ENCODE results near the gene SBSN. TPM values are rescaled to one million over a fixed set of nuclear protein-coding genes. Genes with fewer than 3 reads are reported as not detected.

The SBSN gene
- total RNA-seq, 1 experiment from 2014 or later: 0.15 TPM

DNA sequence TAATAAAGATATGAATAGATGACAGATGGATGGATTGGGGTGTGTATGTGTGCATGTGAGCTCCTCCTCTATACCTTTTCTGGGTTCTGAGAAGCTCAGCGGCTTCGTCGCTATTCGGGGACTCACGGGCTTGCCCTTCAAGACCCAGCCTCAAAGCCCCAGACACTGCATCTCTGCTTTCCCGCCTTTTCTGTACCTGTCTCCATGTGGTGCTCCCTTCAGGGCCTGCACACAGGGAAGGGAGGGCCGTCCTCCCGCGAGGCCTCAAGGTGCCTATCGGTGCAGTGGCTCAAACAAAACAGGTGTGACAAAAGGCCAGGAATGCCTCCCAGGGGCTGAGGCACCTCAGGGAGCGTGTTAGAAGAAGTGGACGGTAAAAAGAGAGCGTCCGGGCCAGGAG lies 54.0 kb downstream of the SBSN start:
- no peak overlapping the region for H2BK12ac ChIP-seq (ENCODE audit: insufficient read length, low read depth, low read length)
- no peak overlapping the region for H3K27ac Mint-ChIP-seq
- H2BK20ac ChIP-seq (ENCODE audit: low read depth, low read length, poor library complexity, severe bottlenecking): no peak overlapping the region
- H4K20me1 ChIP-seq (ENCODE audit: control insufficient read depth, insufficient read depth, insufficient read length): no peaks in the 10 kb centered on the region
- H3T11ph ChIP-seq (ENCODE audit: low read length): no peak overlapping the region
- no peak overlapping the region for H4K91ac ChIP-seq (ENCODE audit: insufficient read length, low read depth, low read length)
- peaks cover 8% of the 10 kb centered on the region for H3K27me3 Mint-ChIP-seq (ENCODE audit: low read depth)
- H3K9ac ChIP-seq (ENCODE audit: extremely low read depth, insufficient read length, low read length): no peak overlapping the region
- no peak overlapping the region for H3K18ac ChIP-seq (ENCODE audit: insufficient read length, low read depth, low read length)
- WGBS (ENCODE audit: extremely low coverage, insufficient read length, low lambda C conversion rate): no CpG with 5 or more reads among the region's 14 CpGs
- no peak overlapping the region for H2BK5ac ChIP-seq (ENCODE audit: insufficient read length, low read length)
- no peaks in the 10 kb centered on the region for H3K79me2 ChIP-seq (ENCODE audit: insufficient read depth, low read length)
- H3K9me3 Mint-ChIP-seq: no peaks in the 10 kb centered on the region
- no peak for TF ChIP-seq CTCF (conservative IDR thresholded peaks at IDR 0.05)
- H3K36me3 Mint-ChIP-seq (ENCODE audit: insufficient read depth in 1 of 3, low read depth in 3 of 3): no peaks in the 10 kb centered on the region
- no peak overlapping the region for H3K4ac ChIP-seq (ENCODE audit: low read depth, low read length)
- no peak overlapping the region for H3K4me2 ChIP-seq (ENCODE audit: insufficient read depth, insufficient read length, low read length)
- no peak overlapping the region for H4K8ac ChIP-seq (replicated peaks; ENCODE audit: insufficient read length, low read depth, low read length)
- no peaks in the 10 kb centered on the region for H3K79me1 ChIP-seq (ENCODE audit: insufficient read depth, low read depth, low read length, poor library complexity, severe bottlenecking)
- DNase-seq: no peak
- no peak overlapping the region for H2AK5ac ChIP-seq (ENCODE audit: insufficient read length, low read length)
- H3K27ac ChIP-seq (ENCODE audit: insufficient read length, low read depth, low read length): no peak overlapping the region
- H3K4me3 Mint-ChIP-seq: no peak overlapping the region
- no peaks in the 10 kb centered on the region for H3K27me3 ChIP-seq (ENCODE audit: insufficient read depth, low read length)
- H3K23me2 ChIP-seq (ENCODE audit: insufficient read length, low read depth, low read length, poor library complexity, severe bottlenecking): no peaks in the 10 kb centered on the region
- no peak overlapping the region for H3K56ac ChIP-seq (ENCODE audit: insufficient read length, low read depth, low read length)
- H3K4me1 ChIP-seq (ENCODE audit: insufficient read depth, low read length): no peaks in the 10 kb centered on the region
- H4K5ac ChIP-seq (ENCODE audit: insufficient read length, low read depth, low read length): no peak overlapping the region
- H3K9me3 ChIP-seq (ENCODE audit: control insufficient read depth, low read depth, low read length): no peaks in the 10 kb centered on the region
- H3K4me1 Mint-ChIP-seq: peaks cover 23 to 24% of the 10 kb centered on the region in 2 experiments
- H2BK120ac ChIP-seq (ENCODE audit: low read depth, low read length, poor library complexity, severe bottlenecking): no peak overlapping the region
- no peak overlapping the region for H2BK15ac ChIP-seq (ENCODE audit: low read depth, low read length)
- no peak overlapping the region for H3K14ac ChIP-seq (ENCODE audit: insufficient read depth, low read length)
- H2AFZ ChIP-seq (ENCODE audit: low read length): no peak overlapping the region
- no peak overlapping the region for H3K23ac ChIP-seq (ENCODE audit: insufficient read length, low read depth, low read length)

Other genes starting within 250 kb of the SBSN start
- 0.52 and 0.83 TPM in 2 replicates for gene HAMP, start 245.8 kb downstream of the SBSN start, total RNA-seq (2021)
- gene MAG, start 236.2 kb downstream of the SBSN start, total RNA-seq (2021): 0.13 TPM in 1 of 2 replicates, not detected in the other
- not detected in 2 replicates for gene CD22, start 199.1 kb downstream of the SBSN start, total RNA-seq (2021)
- gene FFAR1, start 180.4 kb downstream of the SBSN start, total RNA-seq (2021): not detected in 2 replicates
- not detected in 2 replicates for gene FFAR3, start 169.9 kb downstream of the SBSN start, total RNA-seq (2021)
- not detected in 2 replicates for gene GPR42, start 157.2 kb downstream of the SBSN start, total RNA-seq (2021)
- gene FFAR2, start 80.1 kb downstream of the SBSN start, total RNA-seq (2021): not detected in 2 replicates
- gene KRTDAP, start 37.8 kb downstream of the SBSN start, total RNA-seq (2021): 0.87 and 1.3 TPM in 2 replicates
- 267 and 278 TPM in 2 replicates for gene DMKN, start 14.7 kb downstream of the SBSN start, total RNA-seq (2021)
- not detected in 2 replicates for gene GAPDHS, start 5.1 kb upstream of the SBSN start, total RNA-seq (2021)
- 125 and 128 TPM in 2 replicates for gene TMEM147, start 17.3 kb upstream of the SBSN start, total RNA-seq (2021)
- gene ATP4A, start 35.3 kb upstream of the SBSN start, total RNA-seq (2021): 0.24 and 0.88 TPM in 2 replicates
- gene PMIS2, start 57.9 kb upstream of the SBSN start, total RNA-seq (2021): not detected in 2 replicates
- gene HAUS5, start 84.4 kb upstream of the SBSN start, total RNA-seq (2021): 32.8 and 32.9 TPM in 2 replicates
- 83.3 and 85.8 TPM in 2 replicates for gene RBM42, start 100.7 kb upstream of the SBSN start, total RNA-seq (2021)
- gene ETV2, start 113.4 kb upstream of the SBSN start, total RNA-seq (2021): 1.5 and 1.9 TPM in 2 replicates
- gene COX6B1, start 120.0 kb upstream of the SBSN start, total RNA-seq (2021): 422 and 432 TPM in 2 replicates
- 3.0 and 4.3 TPM in 2 replicates for gene UPK1A, start 138.2 kb upstream of the SBSN start, total RNA-seq (2021)
- gene ZBTB32, start 176.2 kb upstream of the SBSN start, total RNA-seq (2021): 0.13 TPM in 1 of 2 replicates, not detected in the other
- 47.7 and 50.5 TPM in 2 replicates for gene KMT2B, start 189.7 kb upstream of the SBSN start, total RNA-seq (2021)
- gene IGFLR1, start 214.1 kb upstream of the SBSN start, total RNA-seq (2021): 2.9 and 3.2 TPM in 2 replicates
- 16.8 and 19.2 TPM in 2 replicates for gene U2AF1L4, start 217.1 kb upstream of the SBSN start, total RNA-seq (2021)
- 69.7 and 77.7 TPM in 2 replicates for gene PSENEN, start 217.3 kb upstream of the SBSN start, total RNA-seq (2021)
- 4.7 and 5.9 TPM in 2 replicates for gene LIN37, start 220.3 kb upstream of the SBSN start, total RNA-seq (2021)
- gene HSPB6, start 228.7 kb upstream of the SBSN start, total RNA-seq (2021): 0.37 TPM in 2 replicates
- 21.8 and 29.1 TPM in 2 replicates for gene PROSER3, start 229.9 kb upstream of the SBSN start, total RNA-seq (2021)
- gene ARHGAP33, start 247.3 kb upstream of the SBSN start, total RNA-seq (2021): 18.7 and 19.5 TPM in 2 replicates